HG03520 (cell line): ENCODE results near the gene SEC31B.
A peak's percentile ranks its signal among the peaks of the same experiment; 100 is the strongest.

Source experiments
- ATAC-seq: cut with Tn5 transposase; IDR thresholded peaks from one replicate; pipeline ENCODE4 v1.9.1; 2021; ENCODE audit warnings: mild to moderate bottlenecking, moderate library complexity; ENCODE audit not compliant: unreplicated experiment

The SEC31B gene

GRCh38 chr10:100498059-100498458 is 21.6 kb downstream of the SEC31B start:
- no peak for ATAC-seq

GRCh38 chr10:100496567-100496966 is 23.1 kb downstream of the SEC31B start:
- ATAC-seq = no peak

GRCh38 chr10:100490531-100490930 is 29.1 kb downstream of the SEC31B start:
- ATAC-seq = no peak

- ATAC-seq = no peak
Measured at GRCh38 chr10:100489396-100489795, 30.3 kb downstream of the SEC31B start.

GRCh38 chr10:100487529-100487928 is 32.1 kb downstream of the SEC31B start:
- ATAC-seq = no peak

GRCh38 chr10:100485801-100486495 is 33.7 kb downstream of the SEC31B start:
- no peak for ATAC-seq

GRCh38 chr10:100485366-100485765 is 34.3 kb downstream of the SEC31B start:
- no peak for ATAC-seq

- no peak for ATAC-seq
Measured at GRCh38 chr10:100483876-100484666, 35.6 kb downstream of the SEC31B start.

- no peak for ATAC-seq
Measured at GRCh38 chr10:100482834-100483185, 36.9 kb downstream of the SEC31B start.

- ATAC-seq = no peak
Measured at GRCh38 chr10:100482181-100482833, 37.4 kb downstream of the SEC31B start.

- peak; percentile 93 for ATAC-seq
Measured at GRCh38 chr10:100481462-100482081, 38.1 kb downstream of the SEC31B start.

- ATAC-seq = no peak
Measured at GRCh38 chr10:100480002-100480401, 39.7 kb downstream of the SEC31B start.

- ATAC-seq = no peak
Measured at GRCh38 chr10:100479037-100479436, 40.6 kb downstream of the SEC31B start.

GRCh38 chr10:100477970-100478369 is 41.7 kb downstream of the SEC31B start:
- no peak for ATAC-seq

GRCh38 chr10:100470367-100470766 is 49.3 kb downstream of the SEC31B start:
- ATAC-seq = no peak

GRCh38 chr10:100469756-100470155 is 49.9 kb downstream of the SEC31B start:
- ATAC-seq = no peak

GRCh38 chr10:100468978-100469377 is 50.7 kb downstream of the SEC31B start:
- ATAC-seq = no peak

- ATAC-seq = no peak
Measured at GRCh38 chr10:100468322-100468721, 51.3 kb downstream of the SEC31B start.

GRCh38 chr10:100462709-100463108 is 57.0 kb downstream of the SEC31B start, which contains the start of gene WNT8B:
WNT8B (plus strand) TSS chr10:100463009; CDS start chr10:100463169, 160 bp downstream.
- no peak for ATAC-seq

GRCh38 chr10:100448951-100449350 is 70.7 kb downstream of the SEC31B start:
- no peak for ATAC-seq

- ATAC-seq = no peak
Measured at GRCh38 chr10:100447663-100448062, 72.0 kb downstream of the SEC31B start.
